ENCODE data around the gene GPR158.

DNA sequence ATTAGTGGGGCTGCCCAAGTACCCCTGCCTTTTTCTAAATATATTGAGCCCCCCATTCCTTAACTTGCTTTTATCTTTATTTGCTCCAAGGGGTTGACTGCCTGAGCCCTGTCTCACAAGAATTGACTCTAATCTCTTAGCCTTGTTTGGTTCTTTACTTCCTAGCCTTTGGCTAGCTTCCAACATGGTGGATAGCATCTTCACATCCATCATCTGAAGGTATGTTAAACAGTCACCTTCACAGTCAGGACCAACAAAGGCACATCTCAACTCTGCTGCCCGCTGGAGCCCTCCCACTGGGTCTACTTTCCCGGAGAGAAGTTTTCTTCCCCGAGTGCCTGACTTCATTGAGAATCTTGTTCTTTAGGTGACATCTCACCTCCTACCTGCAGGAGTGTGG is 329.5 kb downstream of the GPR158 start:
- TF ChIP-seq, protein P1, sequence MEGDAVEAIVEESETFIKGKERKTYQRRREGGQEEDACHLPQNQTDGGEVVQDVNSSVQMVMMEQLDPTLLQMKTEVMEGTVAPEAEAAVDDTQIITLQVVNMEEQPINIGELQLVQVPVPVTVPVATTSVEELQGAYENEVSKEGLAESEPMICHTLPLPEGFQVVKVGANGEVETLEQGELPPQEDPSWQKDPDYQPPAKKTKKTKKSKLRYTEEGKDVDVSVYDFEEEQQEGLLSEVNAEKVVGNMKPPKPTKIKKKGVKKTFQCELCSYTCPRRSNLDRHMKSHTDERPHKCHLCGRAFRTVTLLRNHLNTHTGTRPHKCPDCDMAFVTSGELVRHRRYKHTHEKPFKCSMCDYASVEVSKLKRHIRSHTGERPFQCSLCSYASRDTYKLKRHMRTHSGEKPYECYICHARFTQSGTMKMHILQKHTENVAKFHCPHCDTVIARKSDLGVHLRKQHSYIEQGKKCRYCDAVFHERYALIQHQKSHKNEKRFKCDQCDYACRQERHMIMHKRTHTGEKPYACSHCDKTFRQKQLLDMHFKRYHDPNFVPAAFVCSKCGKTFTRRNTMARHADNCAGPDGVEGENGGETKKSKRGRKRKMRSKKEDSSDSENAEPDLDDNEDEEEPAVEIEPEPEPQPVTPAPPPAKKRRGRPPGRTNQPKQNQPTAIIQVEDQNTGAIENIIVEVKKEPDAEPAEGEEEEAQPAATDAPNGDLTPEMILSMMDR (IDR thresholded peaks at IDR 0.05): no peak
- TF ChIP-seq POLR2A (IDR thresholded peaks at IDR 0.05) (no peak), EP300 (IDR thresholded peaks at IDR 0.05) (no peak), POLR2AphosphoS5 (IDR thresholded peaks at IDR 0.05) (no peak)
